ENCODE results near the gene IER5. TPM values are rescaled to one million over a fixed set of nuclear protein-coding genes. Genes with fewer than 3 reads are reported as not detected.

IER5 gene
- total and polyA plus RNA-seq, 2 of the 13 experiments (the other 11 are each of a cell fraction or from before 2014, with no cell fraction given), result 2.5 to 3.5 TPM

DNA sequence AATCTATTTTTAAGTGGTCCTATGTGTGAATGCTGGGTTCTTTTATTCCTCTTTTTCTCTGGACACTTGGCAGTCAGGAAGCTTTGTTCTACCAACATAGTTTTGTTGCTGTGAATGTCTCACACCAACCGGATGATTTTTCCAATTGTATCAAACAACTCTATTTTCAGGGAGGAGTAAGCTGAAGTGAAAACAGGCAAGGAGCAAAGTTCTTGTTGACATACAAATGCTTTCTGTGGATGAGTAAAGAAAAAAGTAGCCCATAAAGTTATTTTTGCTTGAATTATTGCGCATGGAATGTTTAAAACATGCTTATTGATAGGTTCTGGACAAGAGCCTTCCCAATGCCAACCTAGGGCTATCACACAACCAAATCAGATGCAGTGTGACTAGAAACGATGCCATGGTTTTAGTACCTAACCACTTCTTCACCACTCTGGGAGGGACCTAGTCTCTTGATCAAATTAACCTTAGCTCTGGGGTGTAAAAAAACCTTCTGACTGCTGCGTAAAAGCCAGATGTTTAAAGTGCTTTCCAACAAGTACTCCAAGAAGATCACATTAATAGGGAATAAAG lies 4.5 kb downstream of the IER5 start (continued):
- TF ChIP-seq FOXO4 (CRISPR knock-in tag; conservative IDR thresholded peaks at IDR 0.05) (no peak), TGIF2 (CRISPR knock-in tag; IDR thresholded peaks at IDR 0.05) (no peak), SMYD3 (CRISPR knock-in tag; IDR thresholded peaks at IDR 0.05) (no peak), ZNF879 (CRISPR knock-in tag; IDR thresholded peaks at IDR 0.05) (no peak), NRL (CRISPR knock-in tag; IDR thresholded peaks at IDR 0.05; ENCODE audit: borderline replicate concordance) (no peak), MXD3 (CRISPR knock-in tag; IDR thresholded peaks at IDR 0.05) (no peak), ZNF558 (CRISPR knock-in tag; IDR thresholded peaks at IDR 0.05; ENCODE audit: borderline replicate concordance) (no peak), ATAD3A (CRISPR knock-in tag; IDR thresholded peaks at IDR 0.05) (no peak), PHF8 (CRISPR knock-in tag; IDR thresholded peaks at IDR 0.05) (no peak), NR2F1 (CRISPR knock-in tag; IDR thresholded peaks at IDR 0.05) (no peak), MED8 (CRISPR knock-in tag; IDR thresholded peaks at IDR 0.05; ENCODE audit: insufficient replicate concordance) (no peak), SSRP1 (CRISPR knock-in tag; IDR thresholded peaks at IDR 0.05) (no peak), NAIF1 (CRISPR knock-in tag; IDR thresholded peaks at IDR 0.05; ENCODE audit: borderline replicate concordance) (no peak), ZSCAN9 (CRISPR knock-in tag; IDR thresholded peaks at IDR 0.05; ENCODE audit: borderline replicate concordance) (no peak), BRD4 (CRISPR knock-in tag; IDR thresholded peaks at IDR 0.05) (no peak), ELF1 (CRISPR knock-in tag; IDR thresholded peaks at IDR 0.05) (no peak)
- TF ChIP-seq, protein P1, sequence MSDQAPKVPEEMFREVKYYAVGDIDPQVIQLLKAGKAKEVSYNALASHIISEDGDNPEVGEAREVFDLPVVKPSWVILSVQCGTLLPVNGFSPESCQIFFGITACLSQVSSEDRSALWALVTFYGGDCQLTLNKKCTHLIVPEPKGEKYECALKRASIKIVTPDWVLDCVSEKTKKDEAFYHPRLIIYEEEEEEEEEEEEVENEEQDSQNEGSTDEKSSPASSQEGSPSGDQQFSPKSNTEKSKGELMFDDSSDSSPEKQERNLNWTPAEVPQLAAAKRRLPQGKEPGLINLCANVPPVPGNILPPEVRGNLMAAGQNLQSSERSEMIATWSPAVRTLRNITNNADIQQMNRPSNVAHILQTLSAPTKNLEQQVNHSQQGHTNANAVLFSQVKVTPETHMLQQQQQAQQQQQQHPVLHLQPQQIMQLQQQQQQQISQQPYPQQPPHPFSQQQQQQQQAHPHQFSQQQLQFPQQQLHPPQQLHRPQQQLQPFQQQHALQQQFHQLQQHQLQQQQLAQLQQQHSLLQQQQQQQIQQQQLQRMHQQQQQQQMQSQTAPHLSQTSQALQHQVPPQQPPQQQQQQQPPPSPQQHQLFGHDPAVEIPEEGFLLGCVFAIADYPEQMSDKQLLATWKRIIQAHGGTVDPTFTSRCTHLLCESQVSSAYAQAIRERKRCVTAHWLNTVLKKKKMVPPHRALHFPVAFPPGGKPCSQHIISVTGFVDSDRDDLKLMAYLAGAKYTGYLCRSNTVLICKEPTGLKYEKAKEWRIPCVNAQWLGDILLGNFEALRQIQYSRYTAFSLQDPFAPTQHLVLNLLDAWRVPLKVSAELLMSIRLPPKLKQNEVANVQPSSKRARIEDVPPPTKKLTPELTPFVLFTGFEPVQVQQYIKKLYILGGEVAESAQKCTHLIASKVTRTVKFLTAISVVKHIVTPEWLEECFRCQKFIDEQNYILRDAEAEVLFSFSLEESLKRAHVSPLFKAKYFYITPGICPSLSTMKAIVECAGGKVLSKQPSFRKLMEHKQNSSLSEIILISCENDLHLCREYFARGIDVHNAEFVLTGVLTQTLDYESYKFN (CRISPR knock-in tag; conservative IDR thresholded peaks at IDR 0.05), result peak; percentile 90
- TF ChIP-seq, protein P2, sequence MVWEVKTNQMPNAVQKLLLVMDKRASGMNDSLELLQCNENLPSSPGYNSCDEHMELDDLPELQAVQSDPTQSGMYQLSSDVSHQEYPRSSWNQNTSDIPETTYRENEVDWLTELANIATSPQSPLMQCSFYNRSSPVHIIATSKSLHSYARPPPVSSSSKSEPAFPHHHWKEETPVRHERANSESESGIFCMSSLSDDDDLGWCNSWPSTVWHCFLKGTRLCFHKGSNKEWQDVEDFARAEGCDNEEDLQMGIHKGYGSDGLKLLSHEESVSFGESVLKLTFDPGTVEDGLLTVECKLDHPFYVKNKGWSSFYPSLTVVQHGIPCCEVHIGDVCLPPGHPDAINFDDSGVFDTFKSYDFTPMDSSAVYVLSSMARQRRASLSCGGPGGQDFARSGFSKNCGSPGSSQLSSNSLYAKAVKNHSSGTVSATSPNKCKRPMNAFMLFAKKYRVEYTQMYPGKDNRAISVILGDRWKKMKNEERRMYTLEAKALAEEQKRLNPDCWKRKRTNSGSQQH (CRISPR knock-in tag; IDR thresholded peaks at IDR 0.05; ENCODE audit: low read depth), result no peak
- TF ChIP-seq, protein P3, sequence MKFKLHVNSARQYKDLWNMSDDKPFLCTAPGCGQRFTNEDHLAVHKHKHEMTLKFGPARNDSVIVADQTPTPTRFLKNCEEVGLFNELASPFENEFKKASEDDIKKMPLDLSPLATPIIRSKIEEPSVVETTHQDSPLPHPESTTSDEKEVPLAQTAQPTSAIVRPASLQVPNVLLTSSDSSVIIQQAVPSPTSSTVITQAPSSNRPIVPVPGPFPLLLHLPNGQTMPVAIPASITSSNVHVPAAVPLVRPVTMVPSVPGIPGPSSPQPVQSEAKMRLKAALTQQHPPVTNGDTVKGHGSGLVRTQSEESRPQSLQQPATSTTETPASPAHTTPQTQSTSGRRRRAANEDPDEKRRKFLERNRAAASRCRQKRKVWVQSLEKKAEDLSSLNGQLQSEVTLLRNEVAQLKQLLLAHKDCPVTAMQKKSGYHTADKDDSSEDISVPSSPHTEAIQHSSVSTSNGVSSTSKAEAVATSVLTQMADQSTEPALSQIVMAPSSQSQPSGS (CRISPR knock-in tag; IDR thresholded peaks at IDR 0.05), result no peak
